ENCODE data around the gene HYDIN.

GRCh38 chr16:71242036-71242435 lies 11.5 kb upstream of the HYDIN start:
- TF ChIP-seq, protein P1, sequence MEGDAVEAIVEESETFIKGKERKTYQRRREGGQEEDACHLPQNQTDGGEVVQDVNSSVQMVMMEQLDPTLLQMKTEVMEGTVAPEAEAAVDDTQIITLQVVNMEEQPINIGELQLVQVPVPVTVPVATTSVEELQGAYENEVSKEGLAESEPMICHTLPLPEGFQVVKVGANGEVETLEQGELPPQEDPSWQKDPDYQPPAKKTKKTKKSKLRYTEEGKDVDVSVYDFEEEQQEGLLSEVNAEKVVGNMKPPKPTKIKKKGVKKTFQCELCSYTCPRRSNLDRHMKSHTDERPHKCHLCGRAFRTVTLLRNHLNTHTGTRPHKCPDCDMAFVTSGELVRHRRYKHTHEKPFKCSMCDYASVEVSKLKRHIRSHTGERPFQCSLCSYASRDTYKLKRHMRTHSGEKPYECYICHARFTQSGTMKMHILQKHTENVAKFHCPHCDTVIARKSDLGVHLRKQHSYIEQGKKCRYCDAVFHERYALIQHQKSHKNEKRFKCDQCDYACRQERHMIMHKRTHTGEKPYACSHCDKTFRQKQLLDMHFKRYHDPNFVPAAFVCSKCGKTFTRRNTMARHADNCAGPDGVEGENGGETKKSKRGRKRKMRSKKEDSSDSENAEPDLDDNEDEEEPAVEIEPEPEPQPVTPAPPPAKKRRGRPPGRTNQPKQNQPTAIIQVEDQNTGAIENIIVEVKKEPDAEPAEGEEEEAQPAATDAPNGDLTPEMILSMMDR (IDR thresholded peaks at IDR 0.05): no peak
- TF ChIP-seq POLR2A (IDR thresholded peaks at IDR 0.05): no peak

All from heart left ventricle (tissue), 13 donors.